GM12878 (cell line): ENCODE measurements around the gene COL17A1. TPM values are rescaled to one million over a fixed set of nuclear protein-coding genes. Genes with fewer than 3 reads are reported as not detected.

Source experiments
- ATAC-seq: fragments of 200-7000 bp; cut with Tn5 transposase; 3 replicates; pipeline ENCODE4 v1.9.1; 2020; ENCODE audit warnings: mild to moderate bottlenecking, moderate library complexity
- BruUV-seq: library from RNA; stranded (reverse); fragments of 400-500 nt; replicated peaks from 2 replicates; lab custom pipeline; 2021; lab: Mats Ljungman, UMichigan
- CTCF ChIA-PET: fragments of 300-600 bp; sonication (Branson Sonifier 250); formaldehyde crosslinking; extraction: SDS; loops from one replicate; lab custom pipeline; 2021; ENCODE audit warnings: inconsistent platforms; lab: Yijun Ruan, JAX
- POLR2A ChIA-PET: fragments of 350-600 bp; formaldehyde crosslinking; extraction: SDS; loops from one replicate; lab custom pipeline; 2021; ENCODE audit warnings: inconsistent platforms; lab: Charles Lee
- RAD21 ChIA-PET: fragments of 300-600 bp; sonication (Branson Sonifier 250); formaldehyde crosslinking; loops from one replicate; lab custom pipeline; 2023; ENCODE audit warnings: antibody characterized with exemption; ENCODE audit not compliant: unreplicated experiment; lab: Charles Lee
- SMC1A ChIA-PET: fragments of 300-600 bp; sonication (Branson Sonifier 250); formaldehyde crosslinking; loops from one replicate; lab custom pipeline; 2023; ENCODE audit not compliant: unreplicated experiment, uncharacterized antibody; lab: Charles Lee
- DNase-seq: peaks from one replicate; pipeline ENCODE4 v3.0.0-alpha.2; 2011; ENCODE audit warnings: low read depth, low spot score
- FAIRE-seq: peaks from 3 replicates; lab custom pipeline; 2011; peaks lifted over from hg19 to GRCh38; lab: Jason Lieb, UNC
- H2AFZ ChIP-seq: 2 replicates; pipeline ENCODE4 v1.6.0; 2011; ENCODE audit warnings: low read depth, low read length, control low read depth; ENCODE audit not compliant: control insufficient read depth
- H3K27ac ChIP-seq: 2 replicates; pipeline ENCODE4 v1.5.1; 2011; ENCODE audit warnings: control low read depth; ENCODE audit not compliant: control insufficient read depth, insufficient read depth
- H3K27me3 ChIP-seq, 2 experiments: replicated peaks in 1 of 2; 2 replicates each; pipeline versions ENCODE4 v1.6.0 to v1.6.1; 2011; ENCODE audit warnings: low read length in 1 of 2; ENCODE audit not compliant: control insufficient read depth in 2 of 2, insufficient read depth in 2 of 2
- H3K36me3 ChIP-seq, 2 experiments: 2 replicates each; pipeline ENCODE4 v1.5.1; 2011; ENCODE audit warnings: low read length in 1 of 2; ENCODE audit not compliant: control insufficient read depth in 2 of 2, insufficient read depth in 2 of 2
- H3K4me1 ChIP-seq: 2 replicates; pipeline ENCODE4 v1.6.1; 2011; ENCODE audit warnings: mild to moderate bottlenecking, low read length, moderate library complexity, mixed read lengths; ENCODE audit not compliant: control insufficient read depth, insufficient read depth
- H3K4me2 ChIP-seq: 2 replicates; pipeline ENCODE4 v1.6.0; 2011; ENCODE audit warnings: control low read depth; ENCODE audit not compliant: control insufficient read depth, insufficient read depth
- H3K4me3 ChIP-seq: fragments of 200-600 bp; sonication (generic); 2 replicates; pipeline ENCODE4 v1.5.1; 2016
- H3K79me2 ChIP-seq: 2 replicates; pipeline ENCODE4 v1.6.0; 2011; ENCODE audit warnings: low read length; ENCODE audit not compliant: control insufficient read depth, insufficient read depth
- H3K9ac ChIP-seq: 2 replicates; pipeline ENCODE4 v1.8.0; 2011; ENCODE audit warnings: low read length, control low read depth, mixed read lengths; ENCODE audit not compliant: control insufficient read depth, insufficient read depth
- H3K9me3 ChIP-seq: replicated peaks from 3 replicates; pipeline ENCODE4 v1.5.1; 2011; ENCODE audit warnings: mild to moderate bottlenecking, low read length; ENCODE audit not compliant: control insufficient read depth, insufficient read depth
- H4K20me1 ChIP-seq: 2 replicates; pipeline ENCODE4 v1.6.0; 2011; ENCODE audit not compliant: control insufficient read depth, insufficient read depth
- BHLHE40 ChIP-seq, 2 experiments: fragments of 450-650 bp in 1 of 2; IDR thresholded peaks; 2 replicates each; pipeline ENCODE4 v1.6.1; 2011 to 2017; ENCODE audit warnings: low read depth in 2 of 2, borderline replicate concordance in 1 of 2, improper control_type of control experiment in 1 of 2, low read length in 1 of 2, mild to moderate bottlenecking in 1 of 2
- IKZF2 ChIP-seq, 2 experiments: fragments of 450-650 bp; IDR thresholded peaks; 2 replicates each; pipeline ENCODE4 v1.6.1; 2017; ENCODE audit warnings: mild to moderate bottlenecking in 2 of 2, moderate library complexity in 2 of 2
- JUND ChIP-seq: IDR thresholded peaks from 2 replicates; pipeline ENCODE4 v1.6.1; 2012; ENCODE audit warnings: low read depth, mild to moderate bottlenecking, low read length, improper control_type of control experiment, moderate library complexity
- SP1 ChIP-seq: IDR thresholded peaks from one replicate; pipeline ENCODE4 v1.6.1; 2011; ENCODE audit warnings: low read depth, low read length
- STAT1 ChIP-seq: fragments of 450-650 bp; conservative IDR thresholded peaks from 2 replicates; pipeline ENCODE4 v1.6.1; 2014; ENCODE audit warnings: antibody characterized with exemption, mild to moderate bottlenecking
- SUZ12 ChIP-seq: fragments of 200-600 bp; sonication (generic); IDR thresholded peaks from one replicate; pipeline ENCODE4 v1.6.1; 2018; ENCODE audit warnings: antibody characterized with exemption, mild to moderate bottlenecking; ENCODE audit not compliant: unreplicated experiment
- ZNF207 ChIP-seq: fragments of 450-650 bp; IDR thresholded peaks from 2 replicates; pipeline ENCODE4 v1.6.1; 2014; ENCODE audit warnings: antibody characterized with exemption, mild to moderate bottlenecking, borderline replicate concordance
- WGBS: methylation state at CpG from one replicate; pipeline ENCODE4 v1.1.6; 2016; ENCODE audit warnings: low lambda C conversion rate; ENCODE audit not compliant: insufficient replicate concordance, insufficient coverage; ENCODE audit errors: missing lambda C conversion rate; 5-methylcytosine and 5-hydroxymethylcytosine counted together
- in situ Hi-C: fragments of 300-500 bp; cut with MboI; formaldehyde crosslinking; loops from 9 replicates; pipeline ENCODE4 v1.14.3; 2018; ENCODE audit warnings: mixed read lengths
- intact Hi-C: fragments of 100-400 bp; cut with micrococcal nuclease; formaldehyde crosslinking; loops from one replicate; pipeline ENCODE4 v1.14.2; 2022; ENCODE audit not compliant: unreplicated experiment
- polyA plus RNA-seq, 11 experiments: library from polyadenylated mRNA; depleted of rRNA in 4 of 11; unstranded in 6 of 11; stranded (reverse) in 5 of 11; fragments of >200 nt; fragmentation: Nextera tagmentation in 4 of 11; fragmentation: Illumina TruSeq in 1 of 11; extraction: Ambion mirVana in 4 of 11; extraction: Trizol in 1 of 11; gene quantifications; 1 replicate in 1 of 11; 2 replicates in 10 of 11; pipeline versions ENCODE4 v1.2.1 to v1.2.3, GENCODE V29; 2011 to 2016; ENCODE audit warnings: inconsistent platforms in 2 of 11, missing spikeins in 2 of 11, low read depth in 1 of 11
- total RNA-seq, 4 experiments: library from RNA; depleted of rRNA in 3 of 4; stranded (reverse); fragments of >200 nt in 3 of 4; fragmentation: Illumina TruSeq in 1 of 4; extraction: Trizol in 1 of 4; gene quantifications; 2 replicates each; pipeline versions ENCODE4 v1.2.1 to v1.2.3, GENCODE V29; 2013 to 2021
- TF ChIP-seq, protein P1 (sequence below): fragments of 450-650 bp; conservative IDR thresholded peaks from 2 replicates; pipeline ENCODE4 v1.6.1; 2017; ENCODE audit warnings: mild to moderate bottlenecking, moderate library complexity
- TF ChIP-seq, protein P2 (sequence below): fragments of 450-650 bp; IDR thresholded peaks from 2 replicates; pipeline ENCODE4 v1.6.1; 2016; ENCODE audit warnings: mild to moderate bottlenecking

Gene COL17A1
- total and polyA plus RNA-seq, 10 of the 15 experiments (the other 5 are each of a cell fraction or from before 2014, with no cell fraction given): 0.08 to 0.22 TPM; not detected in 8

DNA sequence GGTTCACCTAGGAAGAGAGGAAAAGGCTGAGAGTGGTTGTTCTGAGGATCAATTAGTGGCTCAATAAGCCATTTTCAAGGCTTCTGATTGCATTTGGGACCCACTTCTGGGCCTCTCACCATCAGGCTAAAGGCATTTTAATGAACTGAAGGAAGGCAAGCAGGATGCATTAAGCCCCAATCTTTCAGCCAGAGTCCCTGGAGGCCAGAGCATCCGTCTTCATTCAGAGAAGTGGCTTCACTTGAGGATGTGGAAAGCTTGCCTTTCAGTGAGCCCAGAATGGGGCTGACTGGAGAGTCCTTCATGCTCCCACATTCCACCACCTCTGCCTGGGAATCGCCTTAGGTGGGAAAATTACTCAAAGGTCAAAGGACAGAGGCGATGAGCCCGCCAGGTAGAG, 41.8 kb downstream of the COL17A1 start:
- CTCF ChIA-PET: interaction anchor here (0.6 kb wide), 1 partner anchor 158 kb away, joined by 5 read pairs; no protein-coding TSS in a partner anchor
- no TSS peak for BruUV-seq
- no peak overlapping the region for H3K4me2 ChIP-seq
- POLR2A ChIA-PET: no interaction called here
- H3K79me2 ChIP-seq: no peaks in the 10 kb centered on the region
- no peaks in the 10 kb centered on the region for H3K36me3 ChIP-seq
- no peak overlapping the region for H2AFZ ChIP-seq
- ATAC-seq (no peak), DNase-seq (no peak), FAIRE-seq (no peak)
- 59% methylated on average over 4 of the region's 4 CpGs for WGBS
- H3K9me3 ChIP-seq: no peaks in the 10 kb centered on the region
- H3K9ac ChIP-seq: no peak overlapping the region
- no peaks in the 10 kb centered on the region for H3K4me1 ChIP-seq
- SMC1A ChIA-PET: interaction anchor here (4.4 kb wide), 1 partner anchor 79 kb away, joined by 15 read pairs; the partner anchor contains the start of gene SFR1
- no peak overlapping the region for H3K27ac ChIP-seq
- no peak for TF ChIP-seq IKZF2 (IDR thresholded peaks at IDR 0.05)
- no peak for TF ChIP-seq JUND
- H3K4me3 ChIP-seq: no peak overlapping the region
- intact Hi-C loops: no loop called here
- H3K27me3 ChIP-seq: no peaks in the 10 kb centered on the region; a peak in 2 of 4 replicates
- no peaks in the 10 kb centered on the region for H4K20me1 ChIP-seq
- in situ Hi-C loops: no loop called here
- RAD21 ChIA-PET: no interaction called here

- H3K27ac ChIP-seq: no peak overlapping the region
- no peaks in the 10 kb centered on the region for H3K36me3 ChIP-seq
- POLR2A ChIA-PET: no interaction called here
- CTCF ChIA-PET: interaction anchor here (0.6 kb wide), 1 partner anchor 157 kb away, joined by 5 read pairs; no protein-coding TSS in a partner anchor
- 25% methylated on average over 8 of the region's 8 CpGs for WGBS
- SMC1A ChIA-PET: interaction anchor here (4.4 kb wide), 1 partner anchor 80 kb away, joined by 15 read pairs; the partner anchor contains the start of gene SFR1
- ATAC-seq (no peak; the same call in 2 of the 3 replicates), FAIRE-seq (no peak), DNase-seq (no peak)
- H2AFZ ChIP-seq: no peak overlapping the region
- intact Hi-C loops: no loop called here
- no peaks in the 10 kb centered on the region for H3K4me1 ChIP-seq
- no peaks in the 10 kb centered on the region for H4K20me1 ChIP-seq
- no peak overlapping the region for H3K4me2 ChIP-seq
- no TSS peak for BruUV-seq
- no peaks in the 10 kb centered on the region for H3K9me3 ChIP-seq
- in situ Hi-C loops: no loop called here
- no peak overlapping the region for H3K9ac ChIP-seq
- RAD21 ChIA-PET: no interaction called here
- H3K79me2 ChIP-seq: no peaks in the 10 kb centered on the region
- H3K27me3 ChIP-seq: no peaks in the 10 kb centered on the region; a peak in 2 of 4 replicates
- no peak overlapping the region for H3K4me3 ChIP-seq
- TF ChIP-seq, protein P1, sequence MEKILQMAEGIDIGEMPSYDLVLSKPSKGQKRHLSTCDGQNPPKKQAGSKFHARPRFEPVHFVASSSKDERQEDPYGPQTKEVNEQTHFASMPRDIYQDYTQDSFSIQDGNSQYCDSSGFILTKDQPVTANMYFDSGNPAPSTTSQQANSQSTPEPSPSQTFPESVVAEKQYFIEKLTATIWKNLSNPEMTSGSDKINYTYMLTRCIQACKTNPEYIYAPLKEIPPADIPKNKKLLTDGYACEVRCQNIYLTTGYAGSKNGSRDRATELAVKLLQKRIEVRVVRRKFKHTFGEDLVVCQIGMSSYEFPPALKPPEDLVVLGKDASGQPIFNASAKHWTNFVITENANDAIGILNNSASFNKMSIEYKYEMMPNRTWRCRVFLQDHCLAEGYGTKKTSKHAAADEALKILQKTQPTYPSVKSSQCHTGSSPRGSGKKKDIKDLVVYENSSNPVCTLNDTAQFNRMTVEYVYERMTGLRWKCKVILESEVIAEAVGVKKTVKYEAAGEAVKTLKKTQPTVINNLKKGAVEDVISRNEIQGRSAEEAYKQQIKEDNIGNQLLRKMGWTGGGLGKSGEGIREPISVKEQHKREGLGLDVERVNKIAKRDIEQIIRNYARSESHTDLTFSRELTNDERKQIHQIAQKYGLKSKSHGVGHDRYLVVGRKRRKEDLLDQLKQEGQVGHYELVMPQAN: no peak
- TF ChIP-seq SP1 (no peak), ZNF207 (no peak), STAT1 (no peak), SUZ12 (no peak), BHLHE40 (IDR thresholded peaks at IDR 0.05; ENCODE audit: borderline replicate concordance in 1 of 2, low read depth in 2 of 2, low read length in 1 of 2) (no peak)
- TF ChIP-seq, protein P2, sequence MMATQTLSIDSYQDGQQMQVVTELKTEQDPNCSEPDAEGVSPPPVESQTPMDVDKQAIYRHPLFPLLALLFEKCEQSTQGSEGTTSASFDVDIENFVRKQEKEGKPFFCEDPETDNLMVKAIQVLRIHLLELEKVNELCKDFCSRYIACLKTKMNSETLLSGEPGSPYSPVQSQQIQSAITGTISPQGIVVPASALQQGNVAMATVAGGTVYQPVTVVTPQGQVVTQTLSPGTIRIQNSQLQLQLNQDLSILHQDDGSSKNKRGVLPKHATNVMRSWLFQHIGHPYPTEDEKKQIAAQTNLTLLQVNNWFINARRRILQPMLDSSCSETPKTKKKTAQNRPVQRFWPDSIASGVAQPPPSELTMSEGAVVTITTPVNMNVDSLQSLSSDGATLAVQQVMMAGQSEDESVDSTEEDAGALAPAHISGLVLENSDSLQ: no peak
Observed at GRCh38 chr10:104043185-104043830, 42.4 kb downstream of the COL17A1 start.
